Activated CD4-positive, alpha-beta T cell treated with anti-CD3 and anti-CD28 coated beads, Interleukin-2, amount 50 U/mL, for 48 hours (primary cell): ENCODE results near the gene BTG1.
"Not testable (repeated sequence)": the region's sequence is repeated elsewhere in the genome, so short reads cannot be mapped to it uniquely, and the experiment has no call there.

Source experiments
- DNase-seq, 2 experiments: peaks; one replicate each; pipeline ENCODE4 v3.0.0-alpha.2; 2020

Gene BTG1

DNA sequence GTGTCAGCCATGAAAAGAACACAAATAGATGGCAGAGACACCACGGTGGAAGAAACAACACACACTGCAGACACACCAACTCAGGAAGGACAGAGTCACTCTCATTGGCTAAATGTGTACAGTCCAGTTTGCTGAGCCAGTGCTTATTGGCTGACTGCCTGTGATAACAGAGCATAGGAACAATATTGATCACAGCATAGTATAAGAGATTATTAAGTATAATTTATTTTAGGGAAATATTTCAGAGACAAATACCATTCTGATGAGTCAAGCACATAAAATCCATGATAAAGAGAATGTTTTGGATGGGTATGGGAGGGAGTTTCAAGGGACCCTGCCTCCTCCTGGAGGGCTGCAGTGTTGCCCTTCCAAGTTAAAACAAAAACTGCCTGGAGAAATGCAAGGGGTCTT, 50.9 kb downstream of the BTG1 start:
- DNase-seq, result no peak

DNA sequence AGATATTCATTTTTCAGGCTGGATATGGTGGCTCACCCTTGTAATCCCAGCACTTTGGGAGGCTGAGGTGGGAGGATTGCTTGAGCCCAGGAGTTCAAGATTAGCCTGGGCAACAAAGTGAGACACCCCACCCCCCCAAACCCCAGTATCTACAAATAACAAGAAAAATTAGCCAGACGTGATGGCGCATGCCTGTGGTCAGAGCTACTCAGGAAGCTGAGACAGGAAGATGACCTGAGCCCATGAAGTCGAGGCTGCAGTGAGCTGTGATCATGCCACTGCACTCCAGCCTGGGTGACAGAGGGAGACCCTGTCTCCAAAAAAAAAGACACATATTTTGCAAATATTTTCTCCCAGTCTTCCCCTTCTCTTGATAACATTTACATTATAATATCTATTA, 51.3 kb downstream of the BTG1 start:
- DNase-seq, result not testable (repeated sequence)
